Liver (tissue), 9 donors: Measurements from ENCODE around the gene STOX1. TPM values are rescaled to one million over a fixed set of nuclear protein-coding genes. Genes with fewer than 3 reads are reported as not detected.
"Not testable (repeated sequence)": the region's sequence is repeated elsewhere in the genome, so short reads cannot be mapped to it uniquely, and the experiment has no call there.

ENCODE experiments used
- DNase-seq: peaks from one replicate; pipeline ENCODE4 v3.0.0-alpha.2; 2017; ENCODE audit warnings: low spot score
- H3K27ac ChIP-seq, 2 donors: one replicate each; pipeline ENCODE4 v1.7.0; 2013; ENCODE audit warnings: inconsistent platforms in 2 of 2, low read length in 2 of 2, control low read depth in 1 of 2, low read depth in 1 of 2, mild to moderate bottlenecking in 1 of 2
- H3K27me3 ChIP-seq, 4 donors: one replicate each; pipeline versions ENCODE4 v1.6.1 to v1.7.0; 2013; ENCODE audit warnings: low read length in 3 of 4, inconsistent platforms in 1 of 4, mild to moderate bottlenecking in 1 of 4, moderate library complexity in 1 of 4; ENCODE audit not compliant: control insufficient read depth in 4 of 4, insufficient read depth in 4 of 4
- H3K36me3 ChIP-seq, 4 donors: one replicate each; pipeline versions ENCODE4 v1.6.1 to v1.7.0; 2013; ENCODE audit warnings: low read length in 3 of 4, mild to moderate bottlenecking in 3 of 4, low read depth in 1 of 4, moderate library complexity in 1 of 4; ENCODE audit not compliant: control insufficient read depth in 4 of 4, insufficient read depth in 3 of 4
- H3K4me1 ChIP-seq, 4 donors: one replicate each; pipeline versions ENCODE4 v1.6.1 to v1.7.0; 2013; ENCODE audit warnings: low read length in 3 of 4, mild to moderate bottlenecking in 3 of 4, moderate library complexity in 1 of 4; ENCODE audit not compliant: control insufficient read depth in 4 of 4, insufficient read depth in 4 of 4
- H3K4me3 ChIP-seq, 3 donors: one replicate each; pipeline versions ENCODE4 v1.6.1 to v1.7.0; 2013; ENCODE audit warnings: low read length in 3 of 3, control low read depth in 1 of 3, low read depth in 1 of 3, mild to moderate bottlenecking in 1 of 3
- H3K9ac ChIP-seq, 2 donors: one replicate each; pipeline ENCODE4 v1.7.0; 2013; ENCODE audit warnings: low read length in 2 of 2, mild to moderate bottlenecking in 2 of 2, moderate library complexity in 2 of 2, control low read depth in 1 of 2, low read depth in 1 of 2
- H3K9me3 ChIP-seq, 4 donors: one replicate each; pipeline versions ENCODE4 v1.6.1 to v1.7.0; 2013; ENCODE audit warnings: low read length in 3 of 4; ENCODE audit not compliant: control insufficient read depth in 4 of 4
- EGR1 ChIP-seq, 2 donors: IDR thresholded peaks; 2 replicates each; pipeline ENCODE4 v1.6.1; 2016 to 2018; ENCODE audit warnings: antibody characterized with exemption in 2 of 2, low read depth in 2 of 2
- FOXA1 ChIP-seq: IDR thresholded peaks from 2 replicates; pipeline ENCODE4 v1.6.1; 2016; ENCODE audit warnings: antibody characterized with exemption
- FOXA2 ChIP-seq: IDR thresholded peaks from 2 replicates; pipeline ENCODE4 v1.6.1; 2016; ENCODE audit warnings: antibody characterized with exemption
- GABPA ChIP-seq, 2 donors: IDR thresholded peaks in 1 of 2; conservative IDR thresholded peaks in 1 of 2; 2 replicates each; pipeline ENCODE4 v1.6.1; 2016; ENCODE audit warnings: antibody characterized with exemption in 2 of 2, mild to moderate bottlenecking in 1 of 2, moderate library complexity in 1 of 2
- HNF4A ChIP-seq, 2 donors: conservative IDR thresholded peaks; 2 replicates each; pipeline ENCODE4 v1.6.1; 2016; ENCODE audit warnings: antibody characterized with exemption in 2 of 2, mild to moderate bottlenecking in 2 of 2
- HNF4G ChIP-seq: IDR thresholded peaks from 2 replicates; pipeline ENCODE4 v1.6.1; 2016; ENCODE audit warnings: antibody characterized with exemption
- JUND ChIP-seq, 2 donors: IDR thresholded peaks; 2 replicates each; pipeline ENCODE4 v1.6.1; 2016; ENCODE audit warnings: antibody characterized with exemption in 2 of 2
- MAX ChIP-seq: IDR thresholded peaks from 2 replicates; pipeline ENCODE4 v1.6.1; 2016; ENCODE audit warnings: antibody characterized with exemption
- NR2F2 ChIP-seq: IDR thresholded peaks from 2 replicates; pipeline ENCODE4 v1.6.1; 2016; ENCODE audit warnings: antibody characterized with exemption
- RAD21 ChIP-seq, 2 donors: IDR thresholded peaks; 2 replicates each; pipeline ENCODE4 v1.6.1; 2016; ENCODE audit warnings: antibody characterized with exemption in 2 of 2, mild to moderate bottlenecking in 2 of 2
- RXRA ChIP-seq, 2 donors: IDR thresholded peaks; 2 replicates each; pipeline ENCODE4 v1.6.1; 2017 to 2018; ENCODE audit warnings: antibody characterized with exemption in 2 of 2, mild to moderate bottlenecking in 1 of 2
- SP1 ChIP-seq: IDR thresholded peaks from 2 replicates; pipeline ENCODE4 v1.6.1; 2018; ENCODE audit warnings: antibody characterized with exemption, mild to moderate bottlenecking
- TAF1 ChIP-seq: conservative IDR thresholded peaks from 2 replicates; pipeline ENCODE4 v1.6.1; 2016; ENCODE audit warnings: antibody characterized with exemption, mild to moderate bottlenecking
- YY1 ChIP-seq: IDR thresholded peaks from 2 replicates; pipeline ENCODE4 v1.6.1; 2016; ENCODE audit warnings: antibody characterized with exemption, mild to moderate bottlenecking
- WGBS: extraction: QIAGEN DNeasy Blood & Tissue Kit; methylation state at CpG from one replicate; pipeline ENCODE4 v1.1.7; 2013; 5-methylcytosine and 5-hydroxymethylcytosine counted together
- polyA plus RNA-seq, 2 donors: library from polyadenylated mRNA; stranded (reverse) in 1 of 2; unstranded in 1 of 2; fragments of 200-250 nt in 1 of 2; fragments of >200 nt in 1 of 2; fragmentation: Nextera tagmentation in 1 of 2; extraction: Ambion mirVana in 1 of 2; gene quantifications; one replicate each; pipeline versions ENCODE4 v1.2.1 to v1.2.3, GENCODE V29; 2013 to 2015
- total RNA-seq, 2 donors: library from RNA; depleted of rRNA; stranded (reverse); fragments of >200 nt; gene quantifications; one replicate each; pipeline ENCODE4 v1.2.3, GENCODE V29; 2014
- TF ChIP-seq, protein P1 (sequence below): fragments of 150-350 bp; IDR thresholded peaks from 2 replicates; pipeline ENCODE4 v1.5.1; 2017; ENCODE audit warnings: improper control_type of control experiment, low read depth, low read length; ENCODE audit not compliant: missing input control
- TF ChIP-seq, protein P2 (sequence below): IDR thresholded peaks from 2 replicates; pipeline ENCODE4 v1.6.1; 2016; ENCODE audit warnings: antibody characterized with exemption
- TF ChIP-seq, protein P3 (sequence below): IDR thresholded peaks from 2 replicates; pipeline ENCODE4 v1.6.1; 2016; ENCODE audit warnings: antibody characterized with exemption
- TF ChIP-seq, protein P4 (sequence below): IDR thresholded peaks from 2 replicates; pipeline ENCODE4 v1.6.1; 2016; ENCODE audit warnings: antibody characterized with exemption, mild to moderate bottlenecking
- donor health status: healthy.
- donor health status: healthy.
- donor health status: healthy.
- donor health status: healthy.
- donor health status: healthy.

The STOX1 gene
- total and polyA plus RNA-seq, 4 donors: 0.18 to 2.6 (median 0.33) TPM; not detected in 1

GRCh38 chr10:68837626-68838322 lies 10.4 kb downstream of the STOX1 start:
- H3K4me1 ChIP-seq: no peaks in the 10 kb centered on the region
- TF ChIP-seq YY1: no peak
- TF ChIP-seq GABPA (IDR thresholded peaks at IDR 0.05 in 1 of 2, conservative IDR thresholded peaks at IDR 0.05 in 1 of 2): no peak
- no peak for TF ChIP-seq NR2F2
- no peak for TF ChIP-seq HNF4A (conservative IDR thresholded peaks at IDR 0.05)
- TF ChIP-seq TAF1: no peak
- no peak for TF ChIP-seq RXRA (IDR thresholded peaks at IDR 0.05)
- TF ChIP-seq, protein P1, sequence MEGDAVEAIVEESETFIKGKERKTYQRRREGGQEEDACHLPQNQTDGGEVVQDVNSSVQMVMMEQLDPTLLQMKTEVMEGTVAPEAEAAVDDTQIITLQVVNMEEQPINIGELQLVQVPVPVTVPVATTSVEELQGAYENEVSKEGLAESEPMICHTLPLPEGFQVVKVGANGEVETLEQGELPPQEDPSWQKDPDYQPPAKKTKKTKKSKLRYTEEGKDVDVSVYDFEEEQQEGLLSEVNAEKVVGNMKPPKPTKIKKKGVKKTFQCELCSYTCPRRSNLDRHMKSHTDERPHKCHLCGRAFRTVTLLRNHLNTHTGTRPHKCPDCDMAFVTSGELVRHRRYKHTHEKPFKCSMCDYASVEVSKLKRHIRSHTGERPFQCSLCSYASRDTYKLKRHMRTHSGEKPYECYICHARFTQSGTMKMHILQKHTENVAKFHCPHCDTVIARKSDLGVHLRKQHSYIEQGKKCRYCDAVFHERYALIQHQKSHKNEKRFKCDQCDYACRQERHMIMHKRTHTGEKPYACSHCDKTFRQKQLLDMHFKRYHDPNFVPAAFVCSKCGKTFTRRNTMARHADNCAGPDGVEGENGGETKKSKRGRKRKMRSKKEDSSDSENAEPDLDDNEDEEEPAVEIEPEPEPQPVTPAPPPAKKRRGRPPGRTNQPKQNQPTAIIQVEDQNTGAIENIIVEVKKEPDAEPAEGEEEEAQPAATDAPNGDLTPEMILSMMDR: no peak
- TF ChIP-seq EGR1 (IDR thresholded peaks at IDR 0.05; ENCODE audit: low read depth in 2 of 2): no peak
- no peak for TF ChIP-seq FOXA2
- TF ChIP-seq, protein P2, sequence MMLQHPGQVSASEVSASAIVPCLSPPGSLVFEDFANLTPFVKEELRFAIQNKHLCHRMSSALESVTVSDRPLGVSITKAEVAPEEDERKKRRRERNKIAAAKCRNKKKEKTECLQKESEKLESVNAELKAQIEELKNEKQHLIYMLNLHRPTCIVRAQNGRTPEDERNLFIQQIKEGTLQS: no peak
- no peak for TF ChIP-seq FOXA1
- TF ChIP-seq RAD21 (IDR thresholded peaks at IDR 0.05): no peak
- TF ChIP-seq SP1: no peak
- TF ChIP-seq MAX: no peak
- TF ChIP-seq, protein P3, sequence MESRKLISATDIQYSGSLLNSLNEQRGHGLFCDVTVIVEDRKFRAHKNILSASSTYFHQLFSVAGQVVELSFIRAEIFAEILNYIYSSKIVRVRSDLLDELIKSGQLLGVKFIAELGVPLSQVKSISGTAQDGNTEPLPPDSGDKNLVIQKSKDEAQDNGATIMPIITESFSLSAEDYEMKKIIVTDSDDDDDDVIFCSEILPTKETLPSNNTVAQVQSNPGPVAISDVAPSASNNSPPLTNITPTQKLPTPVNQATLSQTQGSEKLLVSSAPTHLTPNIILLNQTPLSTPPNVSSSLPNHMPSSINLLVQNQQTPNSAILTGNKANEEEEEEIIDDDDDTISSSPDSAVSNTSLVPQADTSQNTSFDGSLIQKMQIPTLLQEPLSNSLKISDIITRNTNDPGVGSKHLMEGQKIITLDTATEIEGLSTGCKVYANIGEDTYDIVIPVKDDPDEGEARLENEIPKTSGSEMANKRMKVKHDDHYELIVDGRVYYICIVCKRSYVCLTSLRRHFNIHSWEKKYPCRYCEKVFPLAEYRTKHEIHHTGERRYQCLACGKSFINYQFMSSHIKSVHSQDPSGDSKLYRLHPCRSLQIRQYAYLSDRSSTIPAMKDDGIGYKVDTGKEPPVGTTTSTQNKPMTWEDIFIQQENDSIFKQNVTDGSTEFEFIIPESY: no peak
- TF ChIP-seq, protein P4, sequence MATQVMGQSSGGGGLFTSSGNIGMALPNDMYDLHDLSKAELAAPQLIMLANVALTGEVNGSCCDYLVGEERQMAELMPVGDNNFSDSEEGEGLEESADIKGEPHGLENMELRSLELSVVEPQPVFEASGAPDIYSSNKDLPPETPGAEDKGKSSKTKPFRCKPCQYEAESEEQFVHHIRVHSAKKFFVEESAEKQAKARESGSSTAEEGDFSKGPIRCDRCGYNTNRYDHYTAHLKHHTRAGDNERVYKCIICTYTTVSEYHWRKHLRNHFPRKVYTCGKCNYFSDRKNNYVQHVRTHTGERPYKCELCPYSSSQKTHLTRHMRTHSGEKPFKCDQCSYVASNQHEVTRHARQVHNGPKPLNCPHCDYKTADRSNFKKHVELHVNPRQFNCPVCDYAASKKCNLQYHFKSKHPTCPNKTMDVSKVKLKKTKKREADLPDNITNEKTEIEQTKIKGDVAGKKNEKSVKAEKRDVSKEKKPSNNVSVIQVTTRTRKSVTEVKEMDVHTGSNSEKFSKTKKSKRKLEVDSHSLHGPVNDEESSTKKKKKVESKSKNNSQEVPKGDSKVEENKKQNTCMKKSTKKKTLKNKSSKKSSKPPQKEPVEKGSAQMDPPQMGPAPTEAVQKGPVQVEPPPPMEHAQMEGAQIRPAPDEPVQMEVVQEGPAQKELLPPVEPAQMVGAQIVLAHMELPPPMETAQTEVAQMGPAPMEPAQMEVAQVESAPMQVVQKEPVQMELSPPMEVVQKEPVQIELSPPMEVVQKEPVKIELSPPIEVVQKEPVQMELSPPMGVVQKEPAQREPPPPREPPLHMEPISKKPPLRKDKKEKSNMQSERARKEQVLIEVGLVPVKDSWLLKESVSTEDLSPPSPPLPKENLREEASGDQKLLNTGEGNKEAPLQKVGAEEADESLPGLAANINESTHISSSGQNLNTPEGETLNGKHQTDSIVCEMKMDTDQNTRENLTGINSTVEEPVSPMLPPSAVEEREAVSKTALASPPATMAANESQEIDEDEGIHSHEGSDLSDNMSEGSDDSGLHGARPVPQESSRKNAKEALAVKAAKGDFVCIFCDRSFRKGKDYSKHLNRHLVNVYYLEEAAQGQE: no peak
- no peak for TF ChIP-seq JUND (IDR thresholded peaks at IDR 0.05)
- TF ChIP-seq HNF4G: no peak
- H3K36me3 ChIP-seq: no peaks in the 10 kb centered on the region
- no peak overlapping the region for H3K4me3 ChIP-seq
- no peaks in the 10 kb centered on the region for H3K9me3 ChIP-seq
- H3K27me3 ChIP-seq: no peaks in the 10 kb centered on the region
- no peak for DNase-seq
- WGBS: 95% methylated on average over 8 of the region's 8 CpGs
- H3K9ac ChIP-seq: no peak overlapping the region
- no peak overlapping the region for H3K27ac ChIP-seq

- H3K27me3 ChIP-seq, H3K36me3 ChIP-seq, H3K27ac ChIP-seq, H3K9me3 ChIP-seq, DNase-seq, H3K9ac ChIP-seq, H3K4me3 ChIP-seq, H3K4me1 ChIP-seq: not testable (repeated sequence)
- 98% methylated on average over 9 of the region's 9 CpGs for WGBS
These were observed 13.3 kb downstream of the STOX1 start for GRCh38 chr10:68840650-68841049.
